Spinal cord (tissue), 10 donors: ENCODE data around the gene RASA2. TPM values are rescaled to one million over a fixed set of nuclear protein-coding genes. Genes with fewer than 3 reads are reported as not detected.

Source experiments
- DNase-seq, 6 donors: peaks; one replicate each; pipeline versions ENCODE4 v3.0.0 to v3.0.0-alpha.2; 2013 to 2015; ENCODE audit warnings: low spot score in 6 of 6, low read depth in 4 of 6
- H3K27ac ChIP-seq: one replicate; pipeline ENCODE4 v1.5.1; 2013; ENCODE audit warnings: low read depth, low read length, control low read depth
- H3K27me3 ChIP-seq: one replicate; pipeline ENCODE4 v1.6.1; 2013; ENCODE audit warnings: low read length; ENCODE audit not compliant: control insufficient read depth, insufficient read depth
- H3K36me3 ChIP-seq: one replicate; pipeline ENCODE4 v1.6.1; 2013; ENCODE audit warnings: low read length; ENCODE audit not compliant: control insufficient read depth, insufficient read depth
- H3K4me1 ChIP-seq: one replicate; pipeline ENCODE4 v1.6.1; 2013; ENCODE audit warnings: low read length; ENCODE audit not compliant: control insufficient read depth, insufficient read depth
- H3K4me3 ChIP-seq: one replicate; pipeline ENCODE4 v1.5.1; 2013; ENCODE audit warnings: low read depth, low read length, control low read depth
- H3K9me3 ChIP-seq: one replicate; pipeline ENCODE4 v1.6.1; 2013; ENCODE audit warnings: low read length; ENCODE audit not compliant: control insufficient read depth, insufficient read depth
- WGBS: methylation state at CpG from one replicate; pipeline ENCODE4 v1.1.5; 2013; ENCODE audit warnings: missing lambda C conversion rate; ENCODE audit not compliant: insufficient coverage; 5-methylcytosine and 5-hydroxymethylcytosine counted together
- polyA plus RNA-seq, 2 donors: library from polyadenylated mRNA; unstranded; fragments of 120-200 nt; gene quantifications; one replicate each; pipeline ENCODE4 v1.2.1, GENCODE V29; 2013; ENCODE audit not compliant: insufficient read length in 2 of 2
- total RNA-seq, 2 donors: library from RNA; depleted of rRNA in 1 of 2; stranded (reverse); fragments of 120-200 nt in 1 of 2; fragments of >200 nt in 1 of 2; gene quantifications; one replicate each; pipeline versions ENCODE4 v1.2.3 to v1.2.4, GENCODE V29; 2013 to 2014
- donor health status: healthy.

The RASA2 gene
- total and polyA plus RNA-seq, 4 donors, result 17.4 to 27.9 (median 19.0) TPM

DNA sequence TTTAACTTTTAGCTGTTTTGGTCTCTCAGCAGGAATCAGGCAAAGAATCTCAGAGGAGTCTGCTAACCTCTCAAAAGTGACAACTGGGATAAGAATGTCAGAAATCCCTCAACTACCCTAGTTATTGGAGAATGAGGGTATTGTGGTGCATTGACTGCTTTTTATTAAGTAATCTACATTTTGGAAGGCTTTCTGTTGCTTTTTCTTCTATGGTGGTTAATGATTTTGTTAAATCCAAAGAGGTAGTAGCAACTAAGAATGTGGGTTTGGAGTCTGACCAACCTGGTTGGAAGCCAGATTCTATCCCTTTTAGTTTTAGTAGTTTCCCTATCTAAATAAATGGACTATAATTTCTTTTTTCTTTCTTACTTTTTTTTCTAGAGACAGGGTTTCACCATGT is 156.6 kb downstream of the RASA2 start:
- Histone ChIP-seq H3K36me3 (no peaks in the 10 kb centered on the region), H3K4me1 (no peaks in the 10 kb centered on the region), H3K4me3 (no peak overlapping the region), H3K9me3 (no peaks in the 10 kb centered on the region), H3K27ac (no peak overlapping the region), H3K27me3 (no peaks in the 10 kb centered on the region)
- peak in 1 of 6 donors; percentile 41 for DNase-seq

DNA sequence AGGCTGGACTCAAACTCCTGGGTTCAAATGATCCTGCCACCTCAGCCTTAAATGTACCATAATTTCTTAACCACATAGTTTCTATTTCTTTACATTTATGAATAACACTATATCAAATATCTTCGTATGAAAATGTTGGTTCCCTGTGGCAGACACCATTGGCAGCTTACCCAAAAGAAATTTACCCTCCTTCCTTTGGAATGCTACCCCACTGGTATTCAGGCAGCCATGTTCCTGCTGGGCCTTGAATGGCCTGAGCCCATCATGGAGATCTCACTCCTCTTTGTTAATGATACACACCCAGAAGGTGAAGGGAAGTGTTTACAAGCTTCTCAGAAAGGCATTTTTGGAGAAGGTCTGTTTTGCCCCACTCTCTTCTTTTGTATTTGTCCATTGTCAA is 157.0 kb downstream of the RASA2 start:
- Histone ChIP-seq H3K4me3 (no peak overlapping the region), H3K36me3 (no peaks in the 10 kb centered on the region), H3K9me3 (no peaks in the 10 kb centered on the region), H3K4me1 (no peaks in the 10 kb centered on the region), H3K27me3 (no peaks in the 10 kb centered on the region), H3K27ac (no peak overlapping the region)
- no CpG with 5 or more reads among the region's 1 CpG for WGBS
- DNase-seq, result no peak

DNA sequence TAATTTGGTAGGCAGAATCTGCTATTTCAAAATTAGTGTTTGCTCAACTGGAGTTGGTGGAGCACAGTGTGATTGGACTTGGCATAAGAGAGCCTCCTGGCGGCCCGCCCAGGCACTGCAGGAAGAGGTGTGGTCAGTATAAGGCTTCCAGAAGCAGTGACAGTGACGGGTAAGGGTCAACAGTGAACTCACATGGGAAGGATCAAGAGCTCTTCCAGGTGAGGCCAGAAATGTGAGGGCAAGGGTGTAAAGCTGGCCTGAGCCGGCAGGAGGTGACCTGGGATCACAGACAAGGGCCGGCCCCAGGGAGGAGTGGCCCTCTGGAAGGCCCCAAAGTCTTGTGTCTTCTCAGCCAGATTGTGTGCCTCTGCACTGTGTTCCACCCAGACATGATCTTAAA is 158.1 kb downstream of the RASA2 start:
- Histone ChIP-seq H3K27ac (no peak overlapping the region), H3K4me3 (no peak overlapping the region), H3K9me3 (no peaks in the 10 kb centered on the region), H3K36me3 (no peaks in the 10 kb centered on the region), H3K4me1 (no peaks in the 10 kb centered on the region), H3K27me3 (no peaks in the 10 kb centered on the region)
- WGBS, result 49% methylated on average over 5 of the region's 5 CpGs
- peak in 1 of 6 donors; percentile 44 for DNase-seq

DNA sequence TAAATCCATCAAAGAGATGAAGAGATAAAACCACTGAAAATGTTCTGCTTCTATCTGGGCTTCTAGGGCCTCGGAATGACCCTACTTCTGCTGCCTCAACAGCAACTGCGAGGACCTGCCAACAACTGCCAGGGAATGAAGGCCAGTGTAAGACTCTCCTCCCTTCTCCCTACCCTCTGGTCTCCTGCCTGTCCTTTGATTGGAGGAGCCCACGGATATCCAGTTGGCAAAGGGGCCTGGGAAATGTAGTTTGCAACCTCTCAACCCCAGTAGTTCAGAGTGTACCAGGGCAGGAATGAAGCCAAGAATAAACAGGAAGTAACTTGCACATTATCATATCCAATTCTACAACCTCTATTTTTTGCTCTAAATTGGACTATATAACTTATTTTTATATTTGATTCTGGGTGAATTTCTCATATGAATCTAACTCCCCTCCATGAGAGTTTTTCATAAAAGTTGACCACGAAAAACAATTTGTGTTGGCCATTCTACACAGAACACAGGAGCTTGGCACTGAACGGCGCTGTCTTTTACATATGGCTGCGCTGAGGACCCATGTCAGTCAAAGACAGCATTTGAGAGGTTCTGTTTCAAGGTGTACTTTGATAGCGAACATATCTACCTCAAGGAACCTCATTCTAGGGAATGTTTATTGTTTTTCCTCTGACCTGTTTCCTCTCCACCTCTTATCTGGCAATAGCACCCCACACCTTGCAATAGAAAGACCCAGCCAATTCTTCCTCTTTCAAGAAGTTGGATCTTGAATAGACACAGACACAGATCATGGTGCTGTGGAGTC is 160.1 kb downstream of the RASA2 start:
- 77% methylated on average over 6 of the region's 8 CpGs for WGBS
- DNase-seq, result peak in 2 of 6 donors; percentile 51 to 83
- no peaks in the 10 kb centered on the region for H3K9me3 ChIP-seq

DNA sequence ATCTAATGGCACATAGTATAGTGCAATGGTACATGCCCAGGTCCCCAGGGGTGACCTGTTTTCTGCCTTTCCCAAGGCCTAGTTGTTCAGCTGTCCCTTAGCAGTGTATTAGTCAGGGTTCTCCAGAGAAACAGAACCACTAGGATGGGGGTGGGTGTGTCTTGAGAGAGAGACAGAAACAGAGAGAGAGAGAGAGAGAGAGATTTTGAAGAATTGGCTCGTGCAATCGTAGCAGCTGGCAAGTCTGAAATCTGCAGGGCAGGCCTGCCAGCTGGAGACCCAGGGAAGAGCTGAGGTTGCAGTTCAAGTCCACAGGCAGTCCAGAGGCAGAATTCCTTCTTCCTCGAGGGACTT is 160.7 kb downstream of the RASA2 start:
- H3K27me3 ChIP-seq, result no peaks in the 10 kb centered on the region
- 65% methylated on average over 3 of the region's 3 CpGs for WGBS
- H3K9me3 ChIP-seq, result no peaks in the 10 kb centered on the region
- no peak overlapping the region for H3K27ac ChIP-seq
- no peak for DNase-seq
- no peaks in the 10 kb centered on the region for H3K4me1 ChIP-seq
- no peaks in the 10 kb centered on the region for H3K36me3 ChIP-seq
- H3K4me3 ChIP-seq, result no peak overlapping the region

More for the DNA sequence above, 160.1 kb downstream of the RASA2 start:
- no peak overlapping the region for H3K27ac ChIP-seq
- no peak overlapping the region for H3K4me3 ChIP-seq
- H3K27me3 ChIP-seq, result no peaks in the 10 kb centered on the region
- H3K4me1 ChIP-seq, result no peaks in the 10 kb centered on the region
- H3K36me3 ChIP-seq, result no peaks in the 10 kb centered on the region

DNA sequence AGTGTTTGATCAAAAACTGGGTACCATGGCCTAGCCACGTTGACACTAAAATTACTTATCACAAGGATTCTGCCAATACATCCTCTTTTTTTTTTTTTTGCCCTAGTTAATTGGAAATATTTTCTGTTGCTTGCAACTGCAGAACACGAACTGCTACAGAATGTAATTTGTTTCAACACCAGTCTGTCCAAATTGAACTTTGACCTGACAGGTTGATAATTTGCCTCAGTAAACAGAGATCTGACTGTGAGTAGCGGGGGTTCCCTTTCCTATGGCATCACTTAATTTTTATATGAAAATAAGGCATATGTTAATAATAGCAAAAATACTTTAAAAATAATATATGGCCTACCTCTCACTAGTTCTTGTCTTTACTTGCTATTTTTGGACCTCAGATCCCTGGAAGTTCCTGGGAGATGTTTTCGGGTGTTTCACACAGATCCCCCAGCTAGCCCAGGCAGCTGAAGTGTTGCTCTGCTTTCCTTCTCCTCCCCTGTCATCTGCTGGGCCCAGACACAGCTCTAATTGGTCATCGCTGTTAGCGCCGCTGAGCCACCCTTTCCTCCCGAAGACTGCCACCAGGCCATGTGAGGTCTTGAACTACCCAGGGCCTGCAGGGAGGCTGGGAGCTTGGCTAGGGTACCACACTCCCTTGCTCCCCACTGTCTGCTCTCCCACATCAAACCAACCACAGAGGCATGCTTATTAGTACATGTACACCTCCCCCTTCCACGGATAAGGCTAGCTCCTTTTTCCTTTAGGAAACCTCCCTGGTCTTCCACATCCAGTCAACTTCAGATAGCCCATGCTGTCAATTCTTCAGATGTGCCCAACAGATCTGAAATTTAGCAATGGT is 161.5 kb downstream of the RASA2 start:
- H3K4me3 ChIP-seq, result no peak overlapping the region
- H3K27ac ChIP-seq, result no peak overlapping the region
- DNase-seq, result no peak
- H3K4me1 ChIP-seq, result no peaks in the 10 kb centered on the region
- no peaks in the 10 kb centered on the region for H3K9me3 ChIP-seq
- 90% methylated on average over 6 of the region's 9 CpGs for WGBS
- no peaks in the 10 kb centered on the region for H3K36me3 ChIP-seq
- H3K27me3 ChIP-seq, result no peaks in the 10 kb centered on the region

DNA sequence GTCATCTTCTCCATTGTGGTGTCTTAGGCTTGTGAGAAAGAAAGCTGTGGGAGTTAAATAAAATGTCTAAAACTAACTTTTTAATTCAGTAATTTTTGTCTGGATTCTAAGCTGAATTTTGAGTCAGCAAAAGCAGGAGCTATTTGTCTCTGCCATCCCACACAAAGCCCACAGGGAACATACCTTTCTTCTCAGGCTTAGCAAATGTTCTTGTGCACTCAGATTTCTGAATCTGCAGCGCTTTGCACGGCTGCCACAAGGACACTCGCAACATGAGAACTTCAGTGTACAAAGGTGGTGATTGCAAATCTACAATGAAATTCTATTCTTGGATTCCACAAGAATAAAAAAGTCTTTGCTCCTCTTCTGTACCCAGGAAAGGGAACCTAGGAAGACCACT is 163.0 kb downstream of the RASA2 start:
- no peak for DNase-seq
- Histone ChIP-seq H3K36me3 (no peaks in the 10 kb centered on the region), H3K4me1 (no peaks in the 10 kb centered on the region), H3K27ac (no peak overlapping the region), H3K9me3 (no peaks in the 10 kb centered on the region), H3K27me3 (no peaks in the 10 kb centered on the region), H3K4me3 (no peak overlapping the region)
- 100% methylated on average over 2 of the region's 3 CpGs for WGBS

DNA sequence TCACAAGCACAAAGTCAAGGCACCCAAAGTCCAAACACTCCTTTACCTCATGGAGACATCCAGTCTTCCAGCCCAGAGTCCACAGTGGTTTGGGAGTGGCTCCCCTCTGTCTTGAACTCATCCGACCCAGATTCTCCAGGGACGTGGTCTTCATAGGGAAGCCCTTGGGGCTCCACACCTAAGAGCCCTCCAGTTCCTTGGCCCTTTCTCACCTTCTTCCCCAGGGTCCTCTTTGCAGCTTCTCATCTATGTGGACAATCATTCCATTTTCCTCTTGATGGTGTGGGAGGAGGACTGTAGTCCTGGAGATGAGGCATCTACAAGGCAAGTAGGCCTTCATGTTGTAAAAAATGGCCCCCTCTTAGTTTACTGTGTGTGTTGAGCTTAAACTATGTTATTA is 164.0 kb downstream of the RASA2 start:
- Histone ChIP-seq H3K4me1 (no peaks in the 10 kb centered on the region), H3K27me3 (no peaks in the 10 kb centered on the region), H3K4me3 (no peak overlapping the region), H3K36me3 (no peaks in the 10 kb centered on the region), H3K27ac (no peak overlapping the region), H3K9me3 (no peaks in the 10 kb centered on the region)
- WGBS, result 100% methylated on average over 2 of the region's 2 CpGs
- DNase-seq, result no peak

DNA sequence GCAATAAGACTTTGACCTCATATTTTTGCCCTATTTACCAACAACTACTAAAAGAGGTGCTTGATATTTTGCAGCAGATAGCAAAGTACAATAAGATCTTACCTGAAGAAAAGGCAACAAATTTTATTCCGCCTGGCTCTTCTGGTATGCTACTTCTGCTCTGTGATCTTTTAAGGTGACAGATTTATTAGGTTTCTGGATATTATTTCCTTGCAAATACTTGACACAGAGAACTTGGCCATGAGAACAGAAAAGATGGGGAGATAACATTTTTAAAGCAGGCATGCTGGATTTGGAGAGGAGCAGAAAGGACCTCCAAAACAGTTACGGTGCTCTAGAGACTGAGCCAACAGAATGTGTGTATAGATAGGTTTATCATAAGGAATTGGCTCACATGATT is 164.6 kb downstream of the RASA2 start:
- Histone ChIP-seq H3K27me3 (no peaks in the 10 kb centered on the region), H3K9me3 (no peaks in the 10 kb centered on the region), H3K4me1 (no peaks in the 10 kb centered on the region), H3K27ac (no peak overlapping the region), H3K4me3 (no peak overlapping the region), H3K36me3 (no peaks in the 10 kb centered on the region)
- no peak for DNase-seq
- WGBS, result no CpG with 5 or more reads among the region's 2 CpGs

DNA sequence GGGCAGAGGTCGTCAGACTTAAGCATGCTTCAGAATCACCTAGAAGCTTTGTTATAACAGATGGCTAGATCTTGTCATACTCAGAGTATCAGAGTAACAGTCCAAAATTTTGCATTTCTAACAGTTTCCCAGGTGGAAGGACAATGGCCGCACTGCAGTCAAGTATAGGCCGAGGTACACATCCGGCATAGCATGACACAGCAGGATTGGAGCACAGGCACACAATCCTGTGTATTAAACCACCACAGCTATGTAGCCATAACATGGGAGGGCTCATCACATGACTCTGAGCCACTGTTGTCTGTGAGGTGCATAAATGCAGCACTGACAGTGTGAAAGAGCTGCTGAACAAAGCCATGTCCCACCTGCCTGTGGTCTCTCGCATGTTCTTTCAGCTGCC is 165.5 kb downstream of the RASA2 start:
- 98% methylated on average over 4 of the region's 5 CpGs for WGBS

More for the DNA sequence above, 165.5 kb downstream of the RASA2 start:
- H3K27me3 ChIP-seq, result no peaks in the 10 kb centered on the region
- H3K27ac ChIP-seq, result no peak overlapping the region
- no peak overlapping the region for H3K4me3 ChIP-seq
- H3K36me3 ChIP-seq, result no peaks in the 10 kb centered on the region
- no peaks in the 10 kb centered on the region for H3K9me3 ChIP-seq
- H3K4me1 ChIP-seq, result no peaks in the 10 kb centered on the region
- DNase-seq, result no peak
